SK-N-SH (cell line): ENCODE measurements around the gene TNIP2. TPM values are rescaled to one million over a fixed set of nuclear protein-coding genes. Genes with fewer than 3 reads are reported as not detected.
A peak's percentile ranks its signal among the peaks of the same experiment; 100 is the strongest.

Experiments
- CTCF ChIA-PET: fragments of 300-600, 350-600 bp; formaldehyde crosslinking; extraction: SDS; loops from one replicate; lab custom pipeline; 2021; lab: Yijun Ruan, JAX
- POLR2A ChIA-PET: fragments of 350-600 bp; sonication (Branson Sonifier 250); formaldehyde crosslinking; extraction: SDS; loops from one replicate; lab custom pipeline; 2020; ENCODE audit warnings: antibody characterized with exemption, inconsistent platforms; lab: Yijun Ruan, JAX
- DNase-seq: peaks from one replicate; pipeline ENCODE4 v3.0.0; 2012
- H2AFZ ChIP-seq: fragments of 200-600 bp; sonication (generic); 2 replicates; pipeline ENCODE4 v1.8.1; 2016; ENCODE audit warnings: antibody characterized with exemption, mild to moderate bottlenecking, low read depth
- H3F3A ChIP-seq: fragments of 200-600 bp; sonication (generic); replicated peaks from 2 replicates; pipeline ENCODE3; 2016; ENCODE audit warnings: antibody characterized with exemption, mild to moderate bottlenecking; ENCODE audit not compliant: insufficient read depth
- H3K27ac ChIP-seq, 2 experiments: fragments of 200-500 bp in 1 of 2; fragments of 200-600 bp in 1 of 2; sonication (Bioruptor generic) in 1 of 2; sonication (generic), shearing (Covaris generic) in 1 of 2; 2 replicates each; pipeline versions ENCODE4 v1.5.1 to v1.6.1; 2014 to 2016; ENCODE audit warnings: low read depth in 2 of 2, inconsistent platforms in 1 of 2, low read length in 1 of 2, mild to moderate bottlenecking in 1 of 2, mixed read lengths in 1 of 2
- H3K27me3 ChIP-seq: fragments of 200-600 bp; sonication (generic), shearing (Covaris generic); 2 replicates; pipeline ENCODE4 v1.6.1; 2016; ENCODE audit warnings: mixed run types; ENCODE audit not compliant: insufficient read depth
- H3K36me3 ChIP-seq, 2 experiments: fragments of 200-500 bp in 1 of 2; fragments of 200-600 bp in 1 of 2; sonication (Bioruptor generic) in 1 of 2; sonication (generic) in 1 of 2; replicated peaks in 1 of 2; 2 replicates each; pipeline versions ENCODE3 to v1.5.1; 2014 to 2016; ENCODE audit warnings: low read length in 1 of 2, mild to moderate bottlenecking in 1 of 2; ENCODE audit not compliant: insufficient read depth in 2 of 2, control insufficient read depth in 1 of 2
- H3K4me1 ChIP-seq, 2 experiments: fragments of 200-500 bp in 1 of 2; fragments of 200-600 bp in 1 of 2; sonication (Bioruptor generic) in 1 of 2; sonication (generic), shearing (Covaris generic) in 1 of 2; 2 replicates each; pipeline versions ENCODE4 v1.5.1 to v1.6.1; 2014 to 2016; ENCODE audit warnings: low read depth in 1 of 2, low read length in 1 of 2, mixed run types in 1 of 2; ENCODE audit not compliant: insufficient read depth in 2 of 2, control insufficient read depth in 1 of 2
- H3K4me2 ChIP-seq: fragments of 200-600 bp; sonication (generic), shearing (Covaris generic); 2 replicates; pipeline ENCODE4 v1.6.1; 2017; ENCODE audit warnings: mixed run types
- H3K4me3 ChIP-seq, 2 experiments: fragments of 200-500 bp in 1 of 2; fragments of 200-600 bp in 1 of 2; sonication (Bioruptor generic) in 1 of 2; sonication (generic), shearing (Covaris generic) in 1 of 2; 2 replicates each; pipeline versions ENCODE4 v1.5.1 to v1.8.1; 2014 to 2016; ENCODE audit warnings: low read depth in 2 of 2, inconsistent platforms in 1 of 2, low read length in 1 of 2, mild to moderate bottlenecking in 1 of 2, mixed read lengths in 1 of 2, moderate library complexity in 1 of 2
- H3K79me2 ChIP-seq: fragments of 200-600 bp; sonication (generic); 2 replicates; pipeline ENCODE4 v1.8.1; 2017; ENCODE audit warnings: mild to moderate bottlenecking; ENCODE audit not compliant: insufficient read depth
- H3K9ac ChIP-seq: fragments of 200-600 bp; sonication (generic); 2 replicates; pipeline ENCODE4 v1.6.1; 2017; ENCODE audit warnings: mixed run types
- H3K9me2 ChIP-seq: fragments of 200-600 bp; sonication (generic); 2 replicates; pipeline ENCODE4 v1.6.1; 2017; ENCODE audit warnings: mixed run types
- H3K9me3 ChIP-seq: fragments of 200-600 bp; sonication (generic); 2 replicates; pipeline ENCODE4 v1.6.1; 2017; ENCODE audit warnings: mixed run types, mild to moderate bottlenecking, moderate library complexity
- H4K20me1 ChIP-seq: fragments of 200-600 bp; sonication (generic); 2 replicates; pipeline ENCODE4 v1.6.1; 2017; ENCODE audit warnings: mild to moderate bottlenecking, mixed run types; ENCODE audit not compliant: insufficient read depth
- CHD2 ChIP-seq: fragments of 150-350 bp; IDR thresholded peaks from 2 replicates; pipeline ENCODE4 v1.6.1; 2018; ENCODE audit warnings: low read length; ENCODE audit not compliant: partially characterized antibody
- ELF1 ChIP-seq: IDR thresholded peaks from 2 replicates; pipeline ENCODE4 v1.4.0; 2012
- FOSL2 ChIP-seq: IDR thresholded peaks from 2 replicates; pipeline ENCODE4 v1.4.0; 2012; ENCODE audit warnings: low read depth, mild to moderate bottlenecking, moderate library complexity, borderline replicate concordance
- GABPA ChIP-seq: IDR thresholded peaks from 2 replicates; pipeline ENCODE4 v1.4.0; 2012; ENCODE audit warnings: low read depth, mild to moderate bottlenecking
- JUND ChIP-seq: IDR thresholded peaks from 2 replicates; pipeline ENCODE4 v1.4.0; 2012
- MEF2A ChIP-seq: IDR thresholded peaks from 2 replicates; pipeline ENCODE4 v1.4.0; 2012; ENCODE audit warnings: low read depth, borderline replicate concordance
- RAD21 ChIP-seq: IDR thresholded peaks from 2 replicates; pipeline ENCODE4 v1.6.1; 2012; ENCODE audit warnings: mild to moderate bottlenecking, low read length
- RCOR1 ChIP-seq: fragments of 150-350 bp; IDR thresholded peaks from 2 replicates; pipeline ENCODE4 v1.6.1; 2017; ENCODE audit warnings: antibody characterized with exemption, low read length
- RFX5 ChIP-seq: IDR thresholded peaks from 2 replicates; pipeline ENCODE4 v1.6.1; 2012; ENCODE audit warnings: mild to moderate bottlenecking, improper control_type of control experiment, low read length
- TAF1 ChIP-seq: IDR thresholded peaks from 2 replicates; pipeline ENCODE4 v1.6.1; 2012; ENCODE audit warnings: low read depth, mild to moderate bottlenecking, low read length, moderate library complexity, borderline replicate concordance
- TEAD4 ChIP-seq: IDR thresholded peaks from 2 replicates; pipeline ENCODE4 v1.4.0; 2012; ENCODE audit warnings: mild to moderate bottlenecking, borderline replicate concordance; ENCODE audit not compliant: insufficient read depth
- YY1 ChIP-seq: IDR thresholded peaks from 2 replicates; pipeline ENCODE4 v1.4.0; 2012; ENCODE audit warnings: low read depth, mild to moderate bottlenecking
- WGBS: methylation state at CpG from one replicate; pipeline ENCODE4 v1.1.6; 2017; ENCODE audit warnings: low lambda C conversion rate; 5-methylcytosine and 5-hydroxymethylcytosine counted together
- polyA plus RNA-seq, 3 experiments: library from polyadenylated mRNA; depleted of rRNA; stranded (reverse); fragments of >200 nt; gene quantifications; 2 replicates each; pipeline ENCODE4 v1.2.3, GENCODE V29; 2012
- TF ChIP-seq, protein P1 (sequence below): IDR thresholded peaks from 2 replicates; pipeline ENCODE4 v1.6.1; 2012; ENCODE audit warnings: mild to moderate bottlenecking, low read depth, low read length, moderate library complexity
- TF ChIP-seq, protein P2 (sequence below): fragments of 200-600 bp; sonication (generic); IDR thresholded peaks from 2 replicates; pipeline ENCODE4 v1.6.1; 2017; ENCODE audit warnings: antibody characterized with exemption, mild to moderate bottlenecking, moderate library complexity
- TF ChIP-seq, protein P3 (sequence below): IDR thresholded peaks from 2 replicates; pipeline ENCODE4 v1.4.0; 2012; ENCODE audit warnings: low read depth
- TF ChIP-seq, protein P4 (sequence below): fragments of 150-350 bp; IDR thresholded peaks from 2 replicates; pipeline ENCODE4 v1.6.1; 2016; ENCODE audit warnings: mild to moderate bottlenecking, low read depth, low read length

The TNIP2 gene
- polyA plus RNA-seq, 1 of the 3 experiments (the other 2 are of a cell fraction), result 78.9 TPM

DNA sequence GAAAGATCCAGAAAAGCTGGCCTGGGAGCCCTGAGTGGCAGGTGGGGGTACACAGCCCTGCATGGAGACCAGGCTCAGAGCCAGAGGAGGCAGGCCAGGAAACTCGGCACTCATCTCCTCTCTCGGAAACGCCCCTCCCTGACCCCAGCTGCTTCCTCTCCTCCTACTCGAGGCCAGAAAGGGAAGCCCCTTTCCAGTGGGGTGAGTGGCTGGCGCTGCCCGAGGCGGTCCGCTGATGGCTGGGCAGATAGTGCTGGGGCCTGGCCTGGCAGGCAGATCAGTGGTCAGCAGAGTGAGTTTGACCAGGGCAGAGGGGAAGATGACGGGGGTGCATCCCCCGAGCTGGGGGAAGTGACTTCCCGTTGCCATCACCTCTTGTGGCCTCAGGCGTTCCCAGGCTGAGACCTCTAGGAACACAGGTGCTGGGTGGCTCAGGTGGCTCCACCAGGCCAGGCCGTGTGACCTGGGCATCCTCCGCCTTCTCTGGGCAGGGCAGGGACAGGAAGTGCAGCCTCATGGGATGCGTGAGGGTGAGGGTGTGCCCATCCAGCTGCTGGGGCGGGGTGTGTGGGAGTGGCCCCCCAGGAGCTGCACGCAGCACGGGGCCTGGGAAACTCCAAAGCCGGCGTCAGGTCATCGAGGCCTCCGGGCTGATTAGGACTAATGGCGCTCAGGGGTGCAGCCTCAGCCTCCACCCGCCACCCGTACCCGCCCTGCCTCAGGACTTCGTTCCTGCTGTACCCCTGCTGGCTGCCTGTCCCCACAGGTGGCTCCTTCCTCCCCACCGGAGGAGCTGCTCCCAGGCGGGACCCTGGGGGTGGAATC lies 42.5 kb upstream of the TNIP2 start (continued):
- TF ChIP-seq, protein P1, sequence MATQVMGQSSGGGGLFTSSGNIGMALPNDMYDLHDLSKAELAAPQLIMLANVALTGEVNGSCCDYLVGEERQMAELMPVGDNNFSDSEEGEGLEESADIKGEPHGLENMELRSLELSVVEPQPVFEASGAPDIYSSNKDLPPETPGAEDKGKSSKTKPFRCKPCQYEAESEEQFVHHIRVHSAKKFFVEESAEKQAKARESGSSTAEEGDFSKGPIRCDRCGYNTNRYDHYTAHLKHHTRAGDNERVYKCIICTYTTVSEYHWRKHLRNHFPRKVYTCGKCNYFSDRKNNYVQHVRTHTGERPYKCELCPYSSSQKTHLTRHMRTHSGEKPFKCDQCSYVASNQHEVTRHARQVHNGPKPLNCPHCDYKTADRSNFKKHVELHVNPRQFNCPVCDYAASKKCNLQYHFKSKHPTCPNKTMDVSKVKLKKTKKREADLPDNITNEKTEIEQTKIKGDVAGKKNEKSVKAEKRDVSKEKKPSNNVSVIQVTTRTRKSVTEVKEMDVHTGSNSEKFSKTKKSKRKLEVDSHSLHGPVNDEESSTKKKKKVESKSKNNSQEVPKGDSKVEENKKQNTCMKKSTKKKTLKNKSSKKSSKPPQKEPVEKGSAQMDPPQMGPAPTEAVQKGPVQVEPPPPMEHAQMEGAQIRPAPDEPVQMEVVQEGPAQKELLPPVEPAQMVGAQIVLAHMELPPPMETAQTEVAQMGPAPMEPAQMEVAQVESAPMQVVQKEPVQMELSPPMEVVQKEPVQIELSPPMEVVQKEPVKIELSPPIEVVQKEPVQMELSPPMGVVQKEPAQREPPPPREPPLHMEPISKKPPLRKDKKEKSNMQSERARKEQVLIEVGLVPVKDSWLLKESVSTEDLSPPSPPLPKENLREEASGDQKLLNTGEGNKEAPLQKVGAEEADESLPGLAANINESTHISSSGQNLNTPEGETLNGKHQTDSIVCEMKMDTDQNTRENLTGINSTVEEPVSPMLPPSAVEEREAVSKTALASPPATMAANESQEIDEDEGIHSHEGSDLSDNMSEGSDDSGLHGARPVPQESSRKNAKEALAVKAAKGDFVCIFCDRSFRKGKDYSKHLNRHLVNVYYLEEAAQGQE, result no peak
- no peak for TF ChIP-seq GABPA
- no peak for TF ChIP-seq FOSL2
- TF ChIP-seq CHD2, result peak; percentile 42
- TF ChIP-seq RCOR1, result 0 out of 2 replicates have a peak, but pooled peaks have one; percentile 74
- TF ChIP-seq JUND, result no peak
- no peak for TF ChIP-seq RAD21
- no peak for TF ChIP-seq TAF1

DNA sequence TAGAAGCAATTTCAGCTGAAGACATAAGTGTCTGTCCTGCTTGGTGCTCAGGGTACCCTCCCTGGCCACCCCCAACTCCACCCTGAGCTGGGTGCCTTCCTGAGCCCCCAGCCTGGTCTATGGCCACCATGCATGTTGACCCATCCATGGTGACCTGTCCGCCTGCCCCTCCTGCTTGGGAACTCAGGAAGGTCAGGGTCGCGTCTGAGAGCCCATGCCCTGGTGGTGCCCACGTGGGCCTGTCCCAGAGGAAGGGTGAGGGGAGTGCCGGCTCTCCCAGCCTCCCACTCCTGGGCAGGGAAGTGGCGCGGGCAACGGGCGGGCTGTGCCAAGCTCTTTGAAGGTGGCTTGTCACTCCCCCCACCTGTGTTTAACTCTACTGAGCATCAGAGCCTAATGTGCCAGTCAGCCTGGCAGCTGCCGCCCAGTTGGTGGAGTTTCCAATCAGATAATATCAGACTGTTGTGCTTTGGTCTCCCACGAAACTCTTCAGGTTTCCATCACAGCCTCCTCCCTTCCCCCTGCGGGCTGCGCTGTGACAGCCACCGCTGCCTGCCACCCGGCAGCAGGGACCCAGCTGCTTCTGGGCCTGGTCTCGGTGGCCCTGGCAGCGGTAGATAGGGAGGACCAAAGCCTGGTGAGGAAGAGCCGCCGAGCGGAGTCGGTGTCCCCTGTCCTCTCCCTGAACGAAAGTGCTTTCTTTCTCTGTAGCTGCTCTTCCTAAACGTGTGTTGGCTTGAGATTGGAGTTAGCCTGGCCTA lies 41.6 kb upstream of the TNIP2 start:
- Histone ChIP-seq H3K27me3 (no peaks in the 10 kb centered on the region), H3K27ac (peak overlapping the region; percentile 22 to 98; a peak in 3 of 4 replicates), H3K9me2 (no peaks in the 10 kb centered on the region), H3K9me3 (no peaks in the 10 kb centered on the region), H4K20me1 (no peaks in the 10 kb centered on the region), H3K4me3 (no peak overlapping the region), H3K4me1 (peaks cover 31 to 84% of the 10 kb centered on the region in 2 experiments; a peak in 3 of 4 replicates), H3K36me3 (no peaks in the 10 kb centered on the region), H2AFZ (no peak overlapping the region; the same call in 1 of the 2 replicates), H3F3A (peaks cover 4% of the 10 kb centered on the region), H3K4me2 (peak overlapping the region; percentile 41; the same call in 1 of the 2 replicates), H3K9ac (no peak overlapping the region), H3K79me2 (peaks cover 7% of the 10 kb centered on the region; the same call in 1 of the 2 replicates)
- DNase-seq, result peak; percentile 79
- POLR2A ChIA-PET, result interaction anchor here (0.7 to 1.6 kb wide), 6 partner anchors 9 to 262 kb away, joined by 3 to 7 read pairs (median 4); partner anchors contain the start of genes ADD1, FAM193A, GRK4 and NOP14
- 72% methylated on average over 19 of the region's 23 CpGs for WGBS
- CTCF ChIA-PET, result interaction anchor here (1.1 to 1.9 kb wide), 7 partner anchors 20 to 177 kb away, joined by 3 to 11 read pairs (median 3); no protein-coding TSS in a partner anchor
- TF ChIP-seq ELF1 (no peak), TAF1 (no peak), CHD2 (peak; percentile 73), MEF2A (no peak), YY1 (no peak), RFX5 (no peak), TEAD4 (no peak)
- TF ChIP-seq, protein P2, sequence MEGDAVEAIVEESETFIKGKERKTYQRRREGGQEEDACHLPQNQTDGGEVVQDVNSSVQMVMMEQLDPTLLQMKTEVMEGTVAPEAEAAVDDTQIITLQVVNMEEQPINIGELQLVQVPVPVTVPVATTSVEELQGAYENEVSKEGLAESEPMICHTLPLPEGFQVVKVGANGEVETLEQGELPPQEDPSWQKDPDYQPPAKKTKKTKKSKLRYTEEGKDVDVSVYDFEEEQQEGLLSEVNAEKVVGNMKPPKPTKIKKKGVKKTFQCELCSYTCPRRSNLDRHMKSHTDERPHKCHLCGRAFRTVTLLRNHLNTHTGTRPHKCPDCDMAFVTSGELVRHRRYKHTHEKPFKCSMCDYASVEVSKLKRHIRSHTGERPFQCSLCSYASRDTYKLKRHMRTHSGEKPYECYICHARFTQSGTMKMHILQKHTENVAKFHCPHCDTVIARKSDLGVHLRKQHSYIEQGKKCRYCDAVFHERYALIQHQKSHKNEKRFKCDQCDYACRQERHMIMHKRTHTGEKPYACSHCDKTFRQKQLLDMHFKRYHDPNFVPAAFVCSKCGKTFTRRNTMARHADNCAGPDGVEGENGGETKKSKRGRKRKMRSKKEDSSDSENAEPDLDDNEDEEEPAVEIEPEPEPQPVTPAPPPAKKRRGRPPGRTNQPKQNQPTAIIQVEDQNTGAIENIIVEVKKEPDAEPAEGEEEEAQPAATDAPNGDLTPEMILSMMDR, result no peak
- TF ChIP-seq, protein P3, sequence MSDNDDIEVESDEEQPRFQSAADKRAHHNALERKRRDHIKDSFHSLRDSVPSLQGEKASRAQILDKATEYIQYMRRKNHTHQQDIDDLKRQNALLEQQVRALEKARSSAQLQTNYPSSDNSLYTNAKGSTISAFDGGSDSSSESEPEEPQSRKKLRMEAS, result no peak
- TF ChIP-seq, protein P1, result no peak
- TF ChIP-seq, protein P4, sequence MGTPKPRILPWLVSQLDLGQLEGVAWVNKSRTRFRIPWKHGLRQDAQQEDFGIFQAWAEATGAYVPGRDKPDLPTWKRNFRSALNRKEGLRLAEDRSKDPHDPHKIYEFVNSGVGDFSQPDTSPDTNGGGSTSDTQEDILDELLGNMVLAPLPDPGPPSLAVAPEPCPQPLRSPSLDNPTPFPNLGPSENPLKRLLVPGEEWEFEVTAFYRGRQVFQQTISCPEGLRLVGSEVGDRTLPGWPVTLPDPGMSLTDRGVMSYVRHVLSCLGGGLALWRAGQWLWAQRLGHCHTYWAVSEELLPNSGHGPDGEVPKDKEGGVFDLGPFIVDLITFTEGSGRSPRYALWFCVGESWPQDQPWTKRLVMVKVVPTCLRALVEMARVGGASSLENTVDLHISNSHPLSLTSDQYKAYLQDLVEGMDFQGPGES, result no peak
